HFF-Myc (cell line): ENCODE measurements around the gene XPNPEP1.
A peak's percentile ranks its signal among the peaks of the same experiment; 100 is the strongest.

Experiments used
- DNase-seq: peaks from one replicate; pipeline ENCODE4 v3.0.0-alpha.2; 2011; ENCODE audit warnings: low read depth; ENCODE audit errors: extremely low read depth
- H3K4me3 ChIP-seq: replicated peaks from 2 replicates; pipeline ENCODE4 v1.5.1; 2011; ENCODE audit warnings: low read depth, mild to moderate bottlenecking, control low read depth, low read length
- TF ChIP-seq, protein P1 (sequence below): IDR thresholded peaks from 2 replicates; pipeline ENCODE4 v1.5.1; 2012; ENCODE audit warnings: mild to moderate bottlenecking, low read depth, low read length, control low read depth; ENCODE audit errors: missing control alignments

Gene XPNPEP1

DNA sequence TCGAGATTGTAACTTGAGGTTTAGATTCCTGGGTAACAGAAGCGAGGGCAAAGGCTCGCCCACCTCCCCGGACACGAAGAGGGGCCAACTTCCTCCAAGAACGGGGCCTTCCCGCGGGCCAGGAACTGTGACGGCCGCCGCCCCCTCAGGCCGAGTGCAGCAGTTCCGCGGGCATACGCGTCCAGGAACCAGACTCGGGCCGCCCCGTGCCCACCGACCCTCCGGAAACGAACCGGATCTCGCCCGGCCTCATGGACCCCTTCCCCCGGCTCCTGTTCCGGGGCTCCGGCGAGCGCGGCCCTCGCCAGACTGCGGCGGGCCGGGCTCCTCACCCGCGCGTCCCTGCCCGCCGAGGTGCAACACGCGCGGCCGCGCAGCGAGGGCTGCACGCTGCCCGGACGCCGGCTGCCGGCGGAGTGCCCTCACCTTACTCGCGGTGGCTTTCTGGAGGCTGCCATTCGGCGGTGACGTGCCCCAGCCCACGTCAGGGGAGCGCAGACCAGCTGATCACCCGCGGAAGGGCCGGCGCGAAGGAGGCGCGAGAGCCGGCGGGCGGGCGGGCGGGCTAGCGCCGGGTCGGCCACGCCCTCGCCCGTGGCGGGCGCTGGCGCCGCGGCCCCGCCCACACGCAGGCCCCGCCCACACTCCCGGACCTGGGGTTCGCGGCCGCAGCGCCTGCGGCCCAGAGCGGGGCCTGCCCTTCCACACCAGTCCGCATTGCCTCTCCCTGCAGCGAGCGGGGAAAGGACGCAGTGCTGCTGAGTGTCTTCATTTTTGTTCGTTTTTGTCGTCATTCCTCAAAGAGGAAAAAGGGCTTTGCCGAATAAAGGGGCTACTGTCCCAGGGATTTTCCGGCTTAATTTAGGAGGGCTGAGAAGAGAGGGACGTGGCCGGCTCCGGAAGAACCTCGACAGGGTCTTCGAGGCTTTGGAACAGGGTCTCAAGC lies at the start of gene XPNPEP1:
Gene XPNPEP1 (minus strand): TSS at position 536 of the 946 bp plus-strand sequence. CDS start 78 bp downstream, at position 458.
- DNase-seq = no peak
- peak within 1 kb of the TSS; percentile 61 for H3K4me3 ChIP-seq
- TF ChIP-seq, protein P1, sequence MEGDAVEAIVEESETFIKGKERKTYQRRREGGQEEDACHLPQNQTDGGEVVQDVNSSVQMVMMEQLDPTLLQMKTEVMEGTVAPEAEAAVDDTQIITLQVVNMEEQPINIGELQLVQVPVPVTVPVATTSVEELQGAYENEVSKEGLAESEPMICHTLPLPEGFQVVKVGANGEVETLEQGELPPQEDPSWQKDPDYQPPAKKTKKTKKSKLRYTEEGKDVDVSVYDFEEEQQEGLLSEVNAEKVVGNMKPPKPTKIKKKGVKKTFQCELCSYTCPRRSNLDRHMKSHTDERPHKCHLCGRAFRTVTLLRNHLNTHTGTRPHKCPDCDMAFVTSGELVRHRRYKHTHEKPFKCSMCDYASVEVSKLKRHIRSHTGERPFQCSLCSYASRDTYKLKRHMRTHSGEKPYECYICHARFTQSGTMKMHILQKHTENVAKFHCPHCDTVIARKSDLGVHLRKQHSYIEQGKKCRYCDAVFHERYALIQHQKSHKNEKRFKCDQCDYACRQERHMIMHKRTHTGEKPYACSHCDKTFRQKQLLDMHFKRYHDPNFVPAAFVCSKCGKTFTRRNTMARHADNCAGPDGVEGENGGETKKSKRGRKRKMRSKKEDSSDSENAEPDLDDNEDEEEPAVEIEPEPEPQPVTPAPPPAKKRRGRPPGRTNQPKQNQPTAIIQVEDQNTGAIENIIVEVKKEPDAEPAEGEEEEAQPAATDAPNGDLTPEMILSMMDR = no peak

DNA sequence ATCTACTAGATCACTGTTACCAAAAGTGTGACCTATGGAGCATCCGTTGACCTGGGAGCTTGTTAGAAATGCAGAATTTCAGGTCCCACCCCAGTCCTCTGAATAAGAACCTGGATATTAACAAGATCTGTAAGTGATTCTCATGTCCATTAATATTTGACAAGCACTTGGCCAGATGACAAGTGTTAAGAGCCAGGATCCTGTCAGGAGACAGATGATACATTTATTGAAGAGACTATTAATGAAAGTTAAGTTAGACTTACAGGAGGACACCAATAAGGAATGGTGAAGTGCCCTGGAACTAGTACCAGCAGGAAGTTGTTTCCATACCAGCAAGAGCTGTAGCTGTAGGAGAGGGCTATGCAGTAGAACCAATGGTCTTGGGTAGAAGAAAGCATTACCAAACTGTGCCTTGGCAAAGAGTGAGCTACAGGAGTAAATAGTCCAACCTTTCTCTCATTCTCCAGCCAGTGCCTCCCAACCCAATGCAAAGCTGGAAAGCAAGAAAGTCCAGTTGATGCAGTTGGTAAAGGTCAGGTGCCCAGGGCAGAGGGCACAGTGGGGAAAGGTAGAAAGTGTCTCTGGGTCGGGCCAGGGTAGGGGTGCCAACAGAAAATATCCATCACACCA lies 49.2 kb upstream of the XPNPEP1 start:
- TF ChIP-seq, protein P1 = no peak
- no peak for DNase-seq
- no peak overlapping the region for H3K4me3 ChIP-seq

- H3K4me3 ChIP-seq = no peak overlapping the region
- TF ChIP-seq, protein P1 = no peak
- DNase-seq = no peak
Measured at GRCh38 chr10:109971634-109972033, 48.3 kb upstream of the XPNPEP1 start.

DNA sequence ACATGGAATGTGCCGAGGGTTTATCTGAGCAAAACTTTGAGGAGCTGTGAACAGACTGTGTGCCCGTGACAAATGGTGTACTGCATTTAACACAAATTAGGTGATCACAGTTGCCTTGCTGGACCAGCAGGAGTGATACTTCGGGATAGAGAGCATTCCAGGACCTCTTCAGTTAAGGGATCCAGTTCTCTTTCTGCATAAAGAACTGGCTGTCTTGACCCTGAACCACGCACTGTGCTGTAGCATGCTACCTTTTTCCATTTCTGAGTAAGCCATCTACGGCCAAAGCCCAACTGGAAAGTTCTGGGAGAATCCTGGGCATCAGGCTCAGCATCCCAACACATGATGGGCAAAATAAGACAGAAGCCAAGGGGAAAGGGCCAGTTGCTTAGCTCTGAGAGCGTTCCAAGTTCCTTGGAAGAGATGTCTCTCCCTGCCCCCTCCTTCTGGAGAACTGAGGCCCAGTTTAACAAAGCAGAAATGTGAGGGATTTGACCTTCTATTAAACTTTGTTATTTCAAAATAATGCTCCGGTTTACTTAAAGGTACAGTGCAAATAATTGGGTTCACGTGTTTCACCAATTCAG lies 46.5 kb upstream of the XPNPEP1 start:
- TF ChIP-seq, protein P1 = no peak
- H3K4me3 ChIP-seq = no peak overlapping the region
- DNase-seq = no peak

- H3K4me3 ChIP-seq = no peak overlapping the region
- DNase-seq = no peak
- TF ChIP-seq, protein P1 = no peak
Measured at GRCh38 chr10:109968953-109969759, 45.8 kb upstream of the XPNPEP1 start.

DNA sequence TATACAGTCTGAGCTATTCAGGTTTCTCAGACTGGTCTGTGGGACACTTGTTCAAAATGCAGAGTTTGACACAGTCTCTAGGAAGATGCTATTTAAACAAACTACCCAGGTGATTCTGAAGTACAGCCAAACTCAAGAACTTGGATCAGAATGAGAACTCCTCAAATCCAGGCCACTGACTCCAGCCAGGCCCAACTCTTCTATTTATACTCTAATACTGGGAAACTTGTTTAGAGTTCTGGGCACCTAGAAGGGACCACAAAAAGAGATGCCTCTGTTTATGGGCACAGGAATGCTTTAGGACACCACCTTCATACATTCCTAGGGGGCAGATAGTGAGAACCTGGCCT lies 44.4 kb upstream of the XPNPEP1 start:
- H3K4me3 ChIP-seq = no peak overlapping the region
- TF ChIP-seq, protein P1 = no peak
- no peak for DNase-seq
